Hematopoietic multipotent progenitor cell treated with erythropoietin and hydrocortisone succinate and interleukin-3 and kit ligand, for 8 days (in vitro differentiated cells): ENCODE measurements around the gene ODAD3.
"Not testable (repeated sequence)": the region's sequence is repeated elsewhere in the genome, so short reads cannot be mapped to it uniquely, and the experiment has no call there.

Experiments
- DNase-seq: peaks from one replicate; pipeline ENCODE4 v3.0.0-alpha.2; 2015

The ODAD3 gene

GRCh38 chr19:11435057-11435832 lies at the start of gene ODAD3, which contains the start of gene PRKCSH:
Gene ODAD3, minus strand, starts transcription at chr19:11435121. Its CDS starts 105 bp downstream, at chr19:11435016.
Gene PRKCSH, plus strand, starts transcription at chr19:11435635. Its CDS starts 483 bp downstream, at chr19:11436118.
- peak; percentile 100 for DNase-seq

DNA sequence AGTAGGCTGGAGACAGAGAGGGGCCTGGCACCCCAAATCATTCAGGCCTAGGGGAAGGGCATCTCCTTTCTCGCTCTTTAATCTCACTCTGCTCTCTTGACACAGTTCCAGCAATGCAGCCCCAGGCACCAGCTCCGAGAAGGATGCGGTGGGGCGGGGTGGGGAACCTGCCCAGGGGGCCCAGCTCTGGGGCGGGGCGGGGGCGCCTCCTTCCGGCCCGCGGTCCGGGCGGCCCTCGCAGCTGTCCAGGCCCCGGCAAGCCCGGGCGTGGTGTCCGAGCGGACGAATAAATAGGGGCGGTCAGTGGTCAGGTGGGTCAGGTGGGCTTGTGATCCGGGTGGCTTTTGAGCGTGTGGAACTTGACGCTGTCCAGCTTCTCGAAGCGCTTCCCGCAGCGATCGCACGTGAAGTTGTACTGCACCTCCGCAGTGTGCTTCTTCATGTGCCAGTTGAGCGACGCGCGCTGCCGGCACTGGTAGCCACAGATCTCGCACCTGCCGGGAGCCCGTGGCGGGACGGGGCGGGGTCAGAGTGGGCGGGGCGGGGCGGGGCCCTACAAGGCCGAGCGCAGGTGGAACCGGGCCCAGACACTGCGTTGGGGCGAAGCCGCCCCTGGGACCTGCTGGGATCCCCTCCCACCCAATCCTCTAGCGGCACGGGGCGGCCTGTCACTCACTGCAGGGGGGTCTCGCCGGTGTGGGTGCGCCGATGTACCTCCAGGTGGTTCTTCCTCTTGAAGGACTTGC lies 48.6 kb upstream of the ODAD3 start:
- DNase-seq: no peak

DNA sequence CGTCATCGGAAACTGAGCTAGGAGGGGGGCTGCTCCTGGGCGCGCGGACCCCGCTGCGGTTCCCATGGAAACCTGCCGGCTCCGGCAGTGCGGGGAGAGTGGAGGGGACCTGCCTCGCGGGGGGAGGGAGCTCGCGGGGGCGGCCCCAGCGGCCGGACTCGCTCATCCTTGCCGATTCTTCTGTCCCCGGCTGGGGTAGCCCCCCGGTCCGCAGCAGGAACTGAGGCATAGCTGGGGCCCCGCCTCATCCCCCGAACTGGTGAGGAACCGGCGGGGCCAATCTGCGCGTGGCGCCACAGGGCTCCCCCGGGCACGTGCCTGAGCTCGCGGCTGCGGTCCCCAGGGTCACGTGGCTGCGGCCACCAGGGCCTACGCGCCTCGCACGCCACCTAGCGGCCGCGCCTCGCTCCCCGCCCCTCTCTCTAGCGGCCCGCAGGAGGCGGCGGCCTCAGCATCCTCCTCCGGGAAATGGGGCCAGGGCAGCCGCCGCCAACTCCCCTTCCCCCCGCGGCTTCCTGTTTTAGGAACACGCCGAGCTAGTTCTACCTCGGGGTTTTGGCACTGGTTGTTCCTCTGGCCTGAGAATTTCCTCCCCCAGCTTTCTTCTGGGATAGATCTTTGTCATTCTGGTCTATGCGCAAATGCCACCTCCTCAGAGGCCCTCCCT lies 47.6 kb upstream of the ODAD3 start:
- DNase-seq: peak; percentile 83

GRCh38 chr19:11481534-11482383 lies 46.8 kb upstream of the ODAD3 start:
- peak; percentile 93 for DNase-seq

GRCh38 chr19:11480715-11481533 lies 46.0 kb upstream of the ODAD3 start, which contains the start of gene ELAVL3:
Gene ELAVL3, minus strand, starts transcription at chr19:11481046. Its CDS starts 438 bp downstream, at chr19:11480608.
- DNase-seq: no peak

DNA sequence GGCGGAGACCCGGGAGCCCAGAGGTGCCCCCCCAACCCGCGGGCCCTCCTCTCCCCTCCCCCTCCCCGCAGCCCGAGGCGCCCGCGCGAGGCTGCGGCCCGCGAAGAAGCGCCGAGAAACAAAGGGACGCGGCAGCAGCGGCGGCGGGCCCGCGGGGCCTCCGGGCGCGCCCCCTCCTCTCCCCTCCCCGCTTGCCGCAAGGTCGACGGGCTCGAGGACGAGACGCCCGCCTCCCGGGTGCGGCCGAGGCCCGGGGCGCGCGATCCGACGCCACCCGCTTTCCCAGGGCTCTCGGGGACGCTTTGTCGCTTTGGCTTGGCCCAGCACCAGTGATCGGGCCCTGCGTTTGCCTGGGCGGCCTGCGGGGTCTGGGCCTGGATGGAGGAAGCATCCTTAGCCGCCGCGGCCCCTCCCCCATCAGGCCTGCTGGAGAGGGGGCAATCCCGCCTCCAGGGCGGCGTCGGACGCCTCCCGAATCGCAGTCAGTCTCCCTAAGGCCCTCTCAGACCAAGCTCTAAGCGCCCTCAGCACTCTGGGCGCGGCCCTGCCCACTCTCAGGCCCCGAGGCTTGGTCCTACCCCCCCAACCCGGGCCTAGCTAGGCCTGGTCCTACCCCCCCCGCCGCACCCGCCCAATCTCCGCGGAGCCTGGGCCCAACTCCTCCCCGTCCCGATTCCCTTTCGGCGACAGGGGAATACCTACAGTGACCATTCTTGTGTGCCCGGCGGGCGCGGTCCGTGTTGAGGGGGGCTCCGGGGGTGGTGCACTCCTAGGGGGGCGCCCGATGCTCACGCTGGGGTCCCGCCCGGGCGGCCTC lies 45.2 kb upstream of the ODAD3 start:
- DNase-seq: no peak

GRCh38 chr19:11479090-11479897 lies 44.4 kb upstream of the ODAD3 start:
- peak; percentile 35 for DNase-seq

DNA sequence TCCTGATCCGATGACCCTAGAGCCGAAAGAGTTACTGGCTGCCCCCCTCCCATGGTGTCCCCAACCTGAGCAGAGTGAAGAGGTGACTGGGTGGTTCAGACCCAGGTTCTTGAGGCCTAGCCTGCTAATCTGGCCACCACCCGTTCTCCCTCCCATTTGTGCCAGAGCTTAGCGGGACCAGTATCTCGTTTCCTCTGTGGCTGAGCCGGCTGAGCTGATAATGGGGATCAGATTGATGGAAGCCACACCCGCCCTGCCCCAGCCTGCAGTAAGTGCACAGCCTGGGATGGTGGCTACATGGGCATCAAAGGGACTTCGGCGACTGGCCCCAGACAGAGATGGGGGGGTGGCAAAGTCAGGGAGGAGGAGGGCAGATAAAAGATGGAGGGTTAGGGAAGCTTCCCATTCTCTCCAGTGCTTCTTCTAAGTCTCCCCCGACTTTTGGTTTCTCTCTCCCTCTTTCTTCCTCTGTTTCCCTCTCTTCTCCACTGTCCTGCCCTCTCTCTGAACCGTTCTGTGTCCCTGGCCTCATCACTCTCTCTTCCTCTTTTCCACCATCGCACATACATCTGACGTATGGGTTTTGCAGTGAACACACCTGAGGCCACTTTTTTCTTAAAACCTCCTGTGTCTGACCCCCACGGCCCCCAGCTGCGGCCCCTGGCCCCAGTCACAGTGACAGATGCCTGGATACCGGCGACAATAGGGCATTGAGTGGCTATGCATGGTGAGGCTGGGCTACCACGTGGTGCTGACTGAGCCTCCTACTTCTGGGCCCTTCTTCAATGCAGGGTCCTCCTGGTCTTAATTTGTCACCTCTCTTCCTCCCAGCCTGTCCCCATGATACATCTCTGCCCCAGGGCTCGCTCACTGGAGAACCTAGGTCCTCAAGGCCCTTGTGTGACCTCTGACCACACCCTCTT lies 43.5 kb upstream of the ODAD3 start:
- peak; percentile 61 for DNase-seq

DNA sequence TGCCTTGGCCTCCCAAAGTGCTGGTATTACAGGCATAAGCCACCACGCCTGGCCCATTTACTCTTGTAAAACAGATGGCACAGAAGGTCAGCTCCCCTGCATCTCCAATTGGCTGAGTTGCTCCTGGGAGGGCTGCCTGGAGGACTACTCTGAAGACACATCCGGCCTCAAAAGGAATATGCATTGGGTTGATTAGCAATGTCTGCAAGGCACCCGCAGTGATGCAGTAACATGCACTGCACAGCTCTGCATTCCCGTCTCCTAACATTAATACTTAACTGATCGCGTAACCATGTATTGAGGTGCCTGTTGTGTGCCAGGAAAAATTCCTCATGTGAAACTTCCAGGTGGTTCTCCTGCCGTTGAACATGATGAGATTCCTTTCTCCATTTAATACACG lies 40.9 kb upstream of the ODAD3 start:
- no peak for DNase-seq

DNA sequence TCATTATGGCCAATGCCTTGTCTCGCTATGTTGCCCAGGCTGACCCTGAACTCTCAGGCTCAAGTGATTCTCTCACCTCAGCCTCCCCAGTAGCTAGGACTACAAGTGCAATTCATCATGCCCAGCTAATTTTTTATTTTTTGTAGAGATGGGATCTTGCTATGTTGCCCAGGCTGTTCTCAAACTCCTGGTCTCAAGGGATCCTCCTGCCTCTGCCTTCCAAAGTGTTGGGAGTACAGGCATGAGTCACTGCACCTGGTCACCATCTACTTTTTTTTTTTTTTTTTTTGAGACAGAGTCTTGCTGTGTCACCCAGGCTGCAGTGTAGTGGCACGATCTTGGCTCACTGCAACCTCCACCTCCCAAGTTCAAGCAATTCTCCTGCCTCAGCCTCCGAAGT lies 40.4 kb upstream of the ODAD3 start:
- not testable (repeated sequence) for DNase-seq

DNA sequence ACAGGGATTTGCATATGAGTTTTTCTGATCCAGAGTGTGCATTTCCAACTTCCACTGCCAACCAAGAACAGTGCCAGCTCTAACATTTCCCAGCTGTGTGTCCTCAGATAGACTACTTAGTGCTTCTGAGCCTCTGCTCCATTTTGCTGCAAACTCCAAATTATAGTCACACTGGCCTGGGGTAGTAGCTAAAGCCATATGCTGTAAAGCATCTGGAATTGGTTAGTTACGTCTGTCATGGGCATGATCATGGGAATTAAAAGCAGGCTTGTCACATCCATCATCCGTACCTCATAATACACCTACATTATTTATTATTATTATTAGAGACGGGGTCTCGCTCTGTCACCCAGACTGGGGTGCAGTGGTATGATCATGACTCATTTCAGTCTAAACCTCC lies 38.8 kb upstream of the ODAD3 start:
- DNase-seq: no peak

DNA sequence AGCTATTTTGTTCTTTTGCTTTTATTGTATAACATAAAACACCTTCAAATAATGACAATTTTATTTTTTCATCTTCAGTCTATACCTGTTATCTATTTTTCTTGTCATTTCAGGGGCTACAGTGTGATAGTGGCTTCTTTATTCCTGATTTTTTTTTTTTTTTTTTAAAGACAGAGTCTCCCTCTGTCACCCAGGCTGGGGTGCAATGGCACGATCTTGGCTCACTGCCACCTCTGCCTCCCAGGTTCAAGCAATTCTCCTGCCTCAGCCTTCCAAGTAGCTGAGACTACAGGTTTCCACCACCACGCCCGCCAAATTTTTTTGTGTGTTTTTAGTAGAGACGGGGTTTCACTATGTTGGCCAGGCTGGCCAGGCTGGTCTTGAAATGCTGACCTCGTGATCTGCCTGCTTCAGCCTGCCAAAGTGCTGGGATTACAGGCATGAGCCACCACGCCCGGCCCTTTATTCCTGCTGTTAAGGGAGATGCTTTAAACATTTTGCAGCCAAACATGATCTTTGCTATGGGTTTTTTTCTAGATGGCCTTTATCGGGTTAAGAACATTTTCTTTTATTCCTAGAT lies 33.4 kb upstream of the ODAD3 start:
- DNase-seq: not testable (repeated sequence)

DNA sequence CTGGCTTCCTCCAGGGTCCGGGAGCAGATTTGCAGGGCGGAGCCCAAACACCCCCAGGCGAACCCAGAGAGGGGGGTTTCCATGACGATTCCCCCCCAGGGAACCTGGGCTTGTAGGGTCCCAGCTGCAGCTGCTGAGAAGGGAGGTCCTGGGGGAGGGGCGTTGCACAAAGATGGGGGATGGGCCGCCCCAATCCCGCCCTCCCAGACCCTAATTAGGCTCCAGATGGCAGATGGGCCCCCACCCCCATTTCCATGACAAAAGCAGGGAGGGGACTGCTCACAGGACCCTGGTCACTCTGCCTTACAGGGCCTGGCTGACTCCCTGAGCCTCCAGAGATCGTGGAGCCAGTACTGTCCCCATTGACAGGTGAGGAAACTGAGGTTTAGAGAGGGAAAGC lies 30.7 kb upstream of the ODAD3 start:
- DNase-seq: no peak

- no peak for DNase-seq
Observed at GRCh38 chr19:11464333-11465265, 29.7 kb upstream of the ODAD3 start.

DNA sequence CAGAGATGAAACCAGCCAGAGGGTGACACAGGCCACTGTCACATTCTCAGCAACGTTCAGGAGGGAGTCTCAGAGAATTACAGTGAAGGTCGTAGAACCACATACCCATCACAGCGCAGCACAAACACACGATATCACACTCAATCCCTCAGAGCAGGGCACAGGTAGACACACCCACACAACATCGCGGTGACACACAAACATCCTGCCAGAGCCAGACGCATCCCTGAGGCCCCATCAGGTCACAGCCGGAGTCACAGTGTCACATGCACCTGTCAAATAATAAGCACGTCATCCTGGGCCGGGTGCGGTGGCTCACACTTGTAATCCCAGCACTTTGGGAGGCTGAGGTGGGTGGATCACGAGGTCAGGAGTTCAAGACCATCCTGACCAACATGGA lies 28.5 kb upstream of the ODAD3 start:
- DNase-seq: no peak

GRCh38 chr19:11461453-11461852 lies 26.5 kb upstream of the ODAD3 start:
- no peak for DNase-seq

DNA sequence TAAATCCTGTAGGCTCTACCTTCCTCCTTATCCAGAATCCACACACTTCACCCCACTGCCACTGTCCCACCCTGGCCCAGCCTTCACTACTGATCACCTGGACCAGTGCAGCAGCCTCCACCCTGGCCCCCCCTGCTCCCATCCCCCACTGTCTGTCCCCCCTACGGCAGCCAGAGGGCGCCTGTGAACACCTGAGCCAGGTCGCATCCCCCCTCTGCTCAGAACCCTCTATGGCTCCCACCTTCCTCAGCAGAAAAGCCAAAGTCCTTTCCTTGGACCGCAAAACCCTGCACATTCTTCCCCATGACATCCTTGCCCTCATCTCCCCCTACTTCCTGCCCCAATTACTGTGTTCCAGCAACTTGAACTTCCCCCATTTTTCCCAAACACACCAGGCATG lies 25.3 kb upstream of the ODAD3 start:
- no peak for DNase-seq
